T-helper 2 cell treated with Interferon-gamma antibody and Interleukin-4, amounts not matched to agents 5 μg/mL and 100 μg/mL, for 36 hours (primary cell): ENCODE data around the gene MGA.

Experiments
- DNase-seq: peaks from one replicate; pipeline ENCODE4 v3.0.0; 2021; ENCODE audit warnings: low spot score
- H3K27ac Mint-ChIP-seq: one replicate; pipeline ENCODE4 v1.8.0; 2021; ENCODE audit warnings: mild to moderate bottlenecking, mixed read lengths
- H3K27me3 Mint-ChIP-seq: one replicate; pipeline ENCODE4 v1.8.0; 2021; ENCODE audit warnings: low read depth, mixed read lengths
- H3K36me3 Mint-ChIP-seq: one replicate; pipeline ENCODE4 v1.8.0; 2021; ENCODE audit warnings: low read depth, mixed read lengths
- H3K4me1 Mint-ChIP-seq: one replicate; pipeline ENCODE4 v1.8.0; 2021; ENCODE audit warnings: low read depth, mixed read lengths
- H3K4me3 Mint-ChIP-seq: one replicate; pipeline ENCODE4 v1.8.0; 2022; ENCODE audit warnings: mild to moderate bottlenecking, moderate library complexity, mixed read lengths
- H3K9me3 Mint-ChIP-seq: one replicate; pipeline ENCODE4 v1.8.0; 2021; ENCODE audit warnings: mixed read lengths

The MGA gene

GRCh38 chr15:41804916-41805666 is 144.9 kb downstream of the MGA start:
- no peak for DNase-seq
- Mint-ChIP-seq H3K27ac (peak overlapping the region; percentile 60), H3K4me3 (no peak overlapping the region), H3K4me1 (peaks cover 13% of the 10 kb centered on the region), H3K9me3 (no peaks in the 10 kb centered on the region), H3K27me3 (no peaks in the 10 kb centered on the region), H3K36me3 (peaks cover 10% of the 10 kb centered on the region)

- no peaks in the 10 kb centered on the region for H3K9me3 Mint-ChIP-seq
These were observed 145.5 kb downstream of the MGA start for GRCh38 chr15:41805711-41806110.

GRCh38 chr15:41806291-41807181 is 146.3 kb downstream of the MGA start:
- no peaks in the 10 kb centered on the region for H3K27me3 Mint-ChIP-seq

More at GRCh38 chr15:41805711-41806110, 145.5 kb downstream of the MGA start:
- peaks cover 16% of the 10 kb centered on the region for H3K4me1 Mint-ChIP-seq
- H3K27me3 Mint-ChIP-seq = no peaks in the 10 kb centered on the region
- peak overlapping the region; percentile 8 for H3K27ac Mint-ChIP-seq
- no peak for DNase-seq
- peaks cover 7% of the 10 kb centered on the region for H3K36me3 Mint-ChIP-seq
- H3K4me3 Mint-ChIP-seq = no peak overlapping the region

GRCh38 chr15:41809121-41809520 is 148.9 kb downstream of the MGA start:
- Mint-ChIP-seq H3K27me3 (no peaks in the 10 kb centered on the region), H3K36me3 (peaks cover 2% of the 10 kb centered on the region), H3K4me1 (peaks cover 33% of the 10 kb centered on the region), H3K9me3 (no peaks in the 10 kb centered on the region), H3K27ac (no peak overlapping the region), H3K4me3 (no peak overlapping the region)
- no peak for DNase-seq

More at GRCh38 chr15:41806291-41807181, 146.3 kb downstream of the MGA start:
- Mint-ChIP-seq H3K9me3 (no peaks in the 10 kb centered on the region), H3K27ac (no peak overlapping the region), H3K36me3 (no peaks in the 10 kb centered on the region), H3K4me1 (peaks cover 24% of the 10 kb centered on the region), H3K4me3 (no peak overlapping the region)
- DNase-seq = no peak

GRCh38 chr15:41809526-41810220 is 149.5 kb downstream of the MGA start:
- no peak overlapping the region for H3K4me3 Mint-ChIP-seq

GRCh38 chr15:41810651-41811431 is 150.6 kb downstream of the MGA start:
- Mint-ChIP-seq H3K4me3 (peak overlapping the region; percentile 41), H3K27ac (peak overlapping the region; percentile 29)

More at GRCh38 chr15:41809526-41810220, 149.5 kb downstream of the MGA start:
- peaks cover 28% of the 10 kb centered on the region for H3K4me1 Mint-ChIP-seq
- no peaks in the 10 kb centered on the region for H3K9me3 Mint-ChIP-seq
- peaks cover 5% of the 10 kb centered on the region for H3K36me3 Mint-ChIP-seq
- no peaks in the 10 kb centered on the region for H3K27me3 Mint-ChIP-seq
- no peak overlapping the region for H3K27ac Mint-ChIP-seq
- no peak for DNase-seq

GRCh38 chr15:41811432-41812195 is 151.4 kb downstream of the MGA start:
- H3K9me3 Mint-ChIP-seq = no peaks in the 10 kb centered on the region
- peak overlapping the region; percentile 29 for H3K27ac Mint-ChIP-seq
- H3K4me1 Mint-ChIP-seq = peaks cover 24% of the 10 kb centered on the region
- H3K27me3 Mint-ChIP-seq = no peaks in the 10 kb centered on the region
- DNase-seq = peak; percentile 60
- H3K36me3 Mint-ChIP-seq = peaks cover 7% of the 10 kb centered on the region
- H3K4me3 Mint-ChIP-seq = peak overlapping the region; percentile 41

More at GRCh38 chr15:41810651-41811431, 150.6 kb downstream of the MGA start:
- no peaks in the 10 kb centered on the region for H3K27me3 Mint-ChIP-seq
- DNase-seq = no peak
- no peaks in the 10 kb centered on the region for H3K9me3 Mint-ChIP-seq
- peaks cover 7% of the 10 kb centered on the region for H3K36me3 Mint-ChIP-seq
- H3K4me1 Mint-ChIP-seq = peaks cover 24% of the 10 kb centered on the region

- Mint-ChIP-seq H3K9me3 (no peaks in the 10 kb centered on the region), H3K27ac (no peak overlapping the region), H3K27me3 (no peaks in the 10 kb centered on the region), H3K36me3 (peaks cover 14% of the 10 kb centered on the region), H3K4me3 (no peak overlapping the region), H3K4me1 (peaks cover 24% of the 10 kb centered on the region)
- DNase-seq = no peak
These were observed 152.7 kb downstream of the MGA start for GRCh38 chr15:41812820-41813375.

GRCh38 chr15:41813426-41813825 is 153.2 kb downstream of the MGA start:
- peaks cover 18% of the 10 kb centered on the region for H3K36me3 Mint-ChIP-seq

GRCh38 chr15:41814534-41814933 is 154.3 kb downstream of the MGA start:
- H3K4me1 Mint-ChIP-seq = peaks cover 24% of the 10 kb centered on the region
- H3K9me3 Mint-ChIP-seq = no peaks in the 10 kb centered on the region
- peaks cover 24% of the 10 kb centered on the region for H3K36me3 Mint-ChIP-seq
- H3K4me3 Mint-ChIP-seq = no peak overlapping the region
- H3K27me3 Mint-ChIP-seq = no peaks in the 10 kb centered on the region
- H3K27ac Mint-ChIP-seq = no peak overlapping the region
- no peak for DNase-seq

More at GRCh38 chr15:41813426-41813825, 153.2 kb downstream of the MGA start:
- no peak overlapping the region for H3K4me3 Mint-ChIP-seq
- H3K4me1 Mint-ChIP-seq = peaks cover 24% of the 10 kb centered on the region
- H3K9me3 Mint-ChIP-seq = no peaks in the 10 kb centered on the region
- no peak overlapping the region for H3K27ac Mint-ChIP-seq
- no peak for DNase-seq
- H3K27me3 Mint-ChIP-seq = no peaks in the 10 kb centered on the region

GRCh38 chr15:41816788-41817187 is 156.6 kb downstream of the MGA start:
- Mint-ChIP-seq H3K4me3 (no peak overlapping the region), H3K27me3 (no peaks in the 10 kb centered on the region), H3K4me1 (peaks cover 7% of the 10 kb centered on the region), H3K36me3 (peaks cover 29% of the 10 kb centered on the region), H3K27ac (no peak overlapping the region), H3K9me3 (no peaks in the 10 kb centered on the region)
- no peak for DNase-seq

GRCh38 chr15:41817327-41817726 is 157.1 kb downstream of the MGA start:
- Mint-ChIP-seq H3K36me3 (peaks cover 28% of the 10 kb centered on the region), H3K9me3 (no peaks in the 10 kb centered on the region), H3K4me3 (no peak overlapping the region), H3K27ac (no peak overlapping the region), H3K4me1 (peaks cover 2% of the 10 kb centered on the region), H3K27me3 (no peaks in the 10 kb centered on the region)
- no peak for DNase-seq
